Muscle layer of duodenum (tissue), 2 donors: ENCODE data around the gene TASP1.
"Not testable (repeated sequence)": the region's sequence is repeated elsewhere in the genome, so short reads cannot be mapped to it uniquely, and the experiment has no call there.

Source experiments
- H3K27ac ChIP-seq: one replicate; pipeline ENCODE4 v1.7.0; 2013; ENCODE audit warnings: mild to moderate bottlenecking, low read length
- H3K27me3 ChIP-seq: one replicate; pipeline ENCODE4 v1.7.0; 2013; ENCODE audit warnings: low read depth, mild to moderate bottlenecking, control low read depth, low read length
- H3K36me3 ChIP-seq, 2 donors: one replicate each; pipeline ENCODE4 v1.7.0; 2013; ENCODE audit warnings: low read length in 2 of 2, control low read depth in 1 of 2, mild to moderate bottlenecking in 1 of 2; ENCODE audit not compliant: insufficient read depth in 2 of 2, control insufficient read depth in 1 of 2
- H3K4me1 ChIP-seq, 2 donors: one replicate each; pipeline ENCODE4 v1.7.0; 2013; ENCODE audit warnings: low read length in 2 of 2, mild to moderate bottlenecking in 2 of 2, control low read depth in 1 of 2, moderate library complexity in 1 of 2; ENCODE audit not compliant: insufficient read depth in 2 of 2, control insufficient read depth in 1 of 2
- H3K4me3 ChIP-seq, 2 donors: one replicate each; pipeline ENCODE4 v1.7.0; 2013; ENCODE audit warnings: low read length in 2 of 2, low read depth in 1 of 2, mild to moderate bottlenecking in 1 of 2
- H3K9me3 ChIP-seq, 2 donors: one replicate each; pipeline ENCODE4 v1.7.0; 2013; ENCODE audit warnings: low read length in 2 of 2, control low read depth in 1 of 2, mild to moderate bottlenecking in 1 of 2; ENCODE audit not compliant: control insufficient read depth in 1 of 2
- donor health status: healthy.

Gene TASP1

GRCh38 chr20:13358936-13359335 lies 279.8 kb downstream of the TASP1 start:
- not testable (repeated sequence) for H3K9me3 ChIP-seq, H3K4me3 ChIP-seq, H3K27me3 ChIP-seq, H3K36me3 ChIP-seq, H3K4me1 ChIP-seq, H3K27ac ChIP-seq

- not testable (repeated sequence) for H3K4me1 ChIP-seq, H3K36me3 ChIP-seq, H3K27ac ChIP-seq, H3K27me3 ChIP-seq, H3K4me3 ChIP-seq, H3K9me3 ChIP-seq
Observed at GRCh38 chr20:13357782-13358181, 280.9 kb downstream of the TASP1 start.

- Histone ChIP-seq H3K27me3 (no peaks in the 10 kb centered on the region), H3K4me1 (no peaks in the 10 kb centered on the region), H3K36me3 (no peaks in the 10 kb centered on the region), H3K9me3 (no peaks in the 10 kb centered on the region), H3K4me3 (no peak overlapping the region), H3K27ac (no peak overlapping the region)
Observed at GRCh38 chr20:13356591-13356990, 282.1 kb downstream of the TASP1 start.

- no peaks in the 10 kb centered on the region for H3K9me3 ChIP-seq
- H3K4me1 ChIP-seq = no peaks in the 10 kb centered on the region
- H3K27me3 ChIP-seq = no peaks in the 10 kb centered on the region
- H3K36me3 ChIP-seq = no peaks in the 10 kb centered on the region
- no peak overlapping the region for H3K4me3 ChIP-seq
- no peak overlapping the region for H3K27ac ChIP-seq
Observed at GRCh38 chr20:13355941-13356486, 282.7 kb downstream of the TASP1 start.

GRCh38 chr20:13355411-13355810 lies 283.3 kb downstream of the TASP1 start:
- Histone ChIP-seq H3K9me3 (no peaks in the 10 kb centered on the region), H3K4me1 (no peaks in the 10 kb centered on the region), H3K27me3 (no peaks in the 10 kb centered on the region), H3K27ac (no peak overlapping the region), H3K4me3 (no peak overlapping the region), H3K36me3 (no peaks in the 10 kb centered on the region)

GRCh38 chr20:13353261-13353945 lies 285.3 kb downstream of the TASP1 start:
- H3K36me3 ChIP-seq = no peaks in the 10 kb centered on the region
- no peaks in the 10 kb centered on the region for H3K27me3 ChIP-seq
- peaks cover 0 to 4% of the 10 kb centered on the region in 2 donors for H3K4me1 ChIP-seq
- no peak overlapping the region for H3K4me3 ChIP-seq
- H3K27ac ChIP-seq = no peak overlapping the region
- H3K9me3 ChIP-seq = no peaks in the 10 kb centered on the region

GRCh38 chr20:13349235-13349604 lies 289.5 kb downstream of the TASP1 start:
- Histone ChIP-seq H3K27me3 (no peaks in the 10 kb centered on the region), H3K27ac (peak overlapping the region; percentile 48), H3K36me3 (no peaks in the 10 kb centered on the region), H3K4me1 (peaks cover 0 to 4% of the 10 kb centered on the region in 2 donors), H3K9me3 (no peaks in the 10 kb centered on the region), H3K4me3 (peak overlapping the region in 1 of 2 donors; percentile 4)

- no peaks in the 10 kb centered on the region for H3K9me3 ChIP-seq
- peaks cover 0 to 4% of the 10 kb centered on the region in 2 donors for H3K4me1 ChIP-seq
- H3K36me3 ChIP-seq = no peaks in the 10 kb centered on the region
- peak overlapping the region in 1 of 2 donors; percentile 4 for H3K4me3 ChIP-seq
- peak overlapping the region; percentile 48 for H3K27ac ChIP-seq
- H3K27me3 ChIP-seq = no peaks in the 10 kb centered on the region
Observed at GRCh38 chr20:13348311-13349234, 290.2 kb downstream of the TASP1 start.

GRCh38 chr20:13344671-13345070 lies 294.1 kb downstream of the TASP1 start:
- H3K4me1 ChIP-seq = peaks cover 0 to 4% of the 10 kb centered on the region in 2 donors

GRCh38 chr20:13342469-13343242 lies 296.1 kb downstream of the TASP1 start:
- H3K9me3 ChIP-seq = no peaks in the 10 kb centered on the region
- H3K4me1 ChIP-seq = no peaks in the 10 kb centered on the region
- H3K27ac ChIP-seq = no peak overlapping the region
- no peak overlapping the region for H3K4me3 ChIP-seq
- no peaks in the 10 kb centered on the region for H3K36me3 ChIP-seq
- no peaks in the 10 kb centered on the region for H3K27me3 ChIP-seq

More at GRCh38 chr20:13344671-13345070, 294.1 kb downstream of the TASP1 start:
- no peak overlapping the region for H3K4me3 ChIP-seq
- H3K27me3 ChIP-seq = no peaks in the 10 kb centered on the region
- H3K36me3 ChIP-seq = no peaks in the 10 kb centered on the region
- no peak overlapping the region for H3K27ac ChIP-seq
- H3K9me3 ChIP-seq = no peaks in the 10 kb centered on the region
